ENCODE results near the gene IGFBP2. TPM values are rescaled to one million over a fixed set of nuclear protein-coding genes. Genes with fewer than 3 reads are reported as not detected.

The IGFBP2 gene
- total RNA-seq, 1 experiment from 2014 or later, result 363 TPM

GRCh38 chr2:216588861-216589710, 44.1 kb upstream of the IGFBP2 start:
- Histone ChIP-seq H3K79me1 (ENCODE audit: insufficient read depth, low read depth, low read length, poor library complexity, severe bottlenecking) (no peaks in the 10 kb centered on the region), H2BK5ac (ENCODE audit: insufficient read length, low read length) (no peak overlapping the region), H3K4me1 (ENCODE audit: insufficient read depth, low read length) (peaks cover 7% of the 10 kb centered on the region; the same call in 1 of the 2 replicates), H4K20me1 (ENCODE audit: control insufficient read depth, insufficient read depth, insufficient read length) (no peaks in the 10 kb centered on the region), H4K5ac (ENCODE audit: insufficient read length, low read depth, low read length) (no peak overlapping the region), H2BK20ac (ENCODE audit: low read depth, low read length, poor library complexity, severe bottlenecking) (no peak overlapping the region), H2AFZ (ENCODE audit: low read length) (no peak overlapping the region), H3K56ac (ENCODE audit: insufficient read length, low read depth, low read length) (no peak overlapping the region), H4K8ac (replicated peaks; ENCODE audit: insufficient read length, low read depth, low read length) (no peak overlapping the region), H3K23me2 (ENCODE audit: insufficient read length, low read depth, low read length, poor library complexity, severe bottlenecking) (no peaks in the 10 kb centered on the region), H3K79me2 (ENCODE audit: insufficient read depth, low read length) (no peaks in the 10 kb centered on the region), H3K14ac (ENCODE audit: insufficient read depth, low read length) (no peak overlapping the region), H2BK15ac (ENCODE audit: low read depth, low read length) (no peak overlapping the region), H3K9me3 (ENCODE audit: control insufficient read depth, low read depth, low read length) (no peaks in the 10 kb centered on the region), H3T11ph (ENCODE audit: low read length) (no peak overlapping the region), H2AK5ac (ENCODE audit: insufficient read length, low read length) (no peak overlapping the region), H3K4ac (ENCODE audit: low read depth, low read length) (no peak overlapping the region), H3K18ac (ENCODE audit: insufficient read length, low read depth, low read length) (no peak overlapping the region), H3K27ac (ENCODE audit: insufficient read length, low read depth, low read length) (no peak overlapping the region), H3K23ac (ENCODE audit: insufficient read length, low read depth, low read length) (no peak overlapping the region), H2BK120ac (ENCODE audit: low read depth, low read length, poor library complexity, severe bottlenecking) (no peak overlapping the region), H3K9ac (ENCODE audit: extremely low read depth, insufficient read length, low read length) (no peak overlapping the region), H3K4me2 (ENCODE audit: insufficient read depth, insufficient read length, low read length) (no peak overlapping the region), H4K91ac (ENCODE audit: insufficient read length, low read depth, low read length) (no peak overlapping the region), H2BK12ac (ENCODE audit: insufficient read length, low read depth, low read length) (no peak overlapping the region), H3K27me3 (ENCODE audit: insufficient read depth, low read length) (no peaks in the 10 kb centered on the region)
- H3K36me3 Mint-ChIP-seq (ENCODE audit: insufficient read depth in 1 of 3, low read depth in 3 of 3), result peaks cover 4 to 8% (median 5%) of the 10 kb centered on the region in 3 experiments; a peak in 6 of 7 replicates
- peaks cover 11% of the 10 kb centered on the region in 2 experiments; a peak in 4 of 5 replicates for H3K9me3 Mint-ChIP-seq
- no peak for DNase-seq
- no peak for TF ChIP-seq CTCF (conservative IDR thresholded peaks at IDR 0.05)
- peaks cover 34 to 40% of the 10 kb centered on the region in 2 experiments for H3K4me1 Mint-ChIP-seq
- WGBS (ENCODE audit: extremely low coverage, insufficient read length, low lambda C conversion rate), result no CpG with 5 or more reads among the region's 10 CpGs
- no peak overlapping the region for H3K27ac Mint-ChIP-seq
- no peak overlapping the region for H3K4me3 Mint-ChIP-seq
- peaks cover 4% of the 10 kb centered on the region; the same call in 1 of the 2 replicates for H3K27me3 Mint-ChIP-seq (ENCODE audit: low read depth)
